NK-92 treated with Interleukin-12 subunit alpha and Interleukin-12 subunit beta, amount 100 ng/mL, for 24 hours (cell line): ENCODE results near the gene IGLL1.

Experiments
- DNase-seq: peaks from one replicate; lab custom pipeline; 2025; lab: John Stamatoyannopoulos, UW

The IGLL1 gene

DNA sequence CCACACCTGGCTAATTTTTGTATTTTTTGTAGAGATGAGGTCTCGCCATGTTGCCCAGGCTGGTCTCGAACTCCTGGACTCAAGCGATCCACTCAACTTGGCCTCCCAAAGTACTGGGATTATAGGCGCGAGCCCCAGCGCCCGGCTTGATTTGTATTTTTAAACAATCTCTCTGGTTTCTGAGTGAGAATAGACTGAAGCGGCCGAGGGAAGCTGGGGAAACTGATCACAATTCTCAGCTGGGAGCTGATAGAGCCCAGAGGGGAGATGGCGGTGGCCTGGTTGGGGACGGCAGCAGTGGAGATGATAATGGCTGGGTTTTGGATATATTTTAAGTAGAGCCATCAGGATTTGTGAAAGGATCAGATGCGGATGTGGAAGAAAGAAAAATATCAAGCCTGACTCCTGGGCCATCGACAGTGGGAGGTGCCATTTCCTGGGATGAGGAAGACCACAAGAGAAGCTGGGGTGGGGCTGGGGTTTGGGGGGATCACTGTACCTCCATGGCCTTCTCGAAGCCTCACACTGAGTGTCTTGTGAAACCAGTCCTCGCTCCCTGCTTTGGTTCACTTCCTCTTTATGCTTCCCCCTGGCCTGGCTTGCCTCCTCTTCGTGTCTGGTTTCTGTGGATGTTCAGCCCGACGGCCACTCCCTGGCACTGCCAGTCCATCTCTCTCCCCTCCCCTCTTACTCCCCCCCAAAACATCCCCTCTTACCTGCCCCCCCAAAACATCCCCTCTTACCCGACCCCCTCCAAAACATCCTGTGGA, 51.9 kb downstream of the IGLL1 start:
- DNase-seq, result no peak

DNA sequence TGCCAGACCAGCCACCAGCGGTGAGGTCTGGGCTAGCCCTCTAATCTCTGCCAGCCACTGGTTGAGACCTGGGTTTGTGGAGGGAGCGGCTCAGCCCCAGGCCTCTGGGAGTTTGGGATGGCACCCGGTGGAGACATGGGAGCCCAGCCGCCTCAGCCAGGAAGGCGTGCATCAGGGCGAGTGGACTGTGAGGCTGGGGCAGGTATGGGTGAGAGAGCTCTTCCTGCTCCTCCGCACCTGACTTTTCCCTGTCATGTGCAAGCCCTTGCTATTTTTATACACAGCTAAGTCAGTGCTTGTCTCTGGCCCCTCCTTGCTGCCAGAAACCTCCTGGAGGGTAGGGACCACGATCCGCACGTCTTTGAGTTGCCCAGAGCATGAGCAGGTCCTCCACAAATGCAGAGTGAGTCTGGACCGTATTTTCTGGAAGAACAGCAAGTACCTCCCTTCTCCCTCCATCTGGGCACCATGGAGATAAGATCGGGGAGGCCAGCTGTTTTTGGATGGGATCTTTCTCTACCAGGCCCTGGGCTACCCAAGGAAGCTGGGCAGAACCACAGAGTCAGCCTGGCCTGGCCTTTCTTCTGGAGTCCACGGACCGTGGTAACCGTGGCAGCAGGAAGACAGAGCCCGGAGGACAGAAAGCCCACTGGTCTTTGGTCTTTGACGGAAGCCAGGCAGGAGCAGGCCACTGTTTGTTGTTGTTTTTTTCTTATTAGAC, 53.3 kb downstream of the IGLL1 start:
- no peak for DNase-seq

GRCh38 chr22:23525510-23525909, 54.6 kb downstream of the IGLL1 start:
- DNase-seq, result no peak

- no peak for DNase-seq
Observed at GRCh38 chr22:23524226-23524625, 55.9 kb downstream of the IGLL1 start.

GRCh38 chr22:23523713-23524112, 56.4 kb downstream of the IGLL1 start:
- DNase-seq, result no peak
